SH-SY5Y (cell line): Measurements from ENCODE around the gene PPP1R7.

Source experiments
- GATA2 ChIP-seq: IDR thresholded peaks from 2 replicates; pipeline ENCODE4 v1.6.1; 2011; ENCODE audit warnings: mild to moderate bottlenecking, low read depth, low read length
- GATA3 ChIP-seq: IDR thresholded peaks from 2 replicates; pipeline ENCODE4 v1.6.1; 2011; ENCODE audit warnings: low read depth, mild to moderate bottlenecking, low read length, moderate library complexity

- TF ChIP-seq GATA2 (no peak), GATA3 (no peak)
These were observed 8.3 kb downstream of the PPP1R7 start for GRCh38 chr2:241158546-241158900.
